Activated T-helper 1 cell treated with Interleukin-2 at 50 U/mL for 16 hours (primary cell): ENCODE results near the gene ADGRL1.

Source experiments
- DNase-seq: peaks from one replicate; pipeline ENCODE4 v3.0.0-alpha.2; 2020; ENCODE audit warnings: low read depth

The ADGRL1 gene

GRCh38 chr19:14138576-14139265, 67.2 kb downstream of the ADGRL1 start:
- DNase-seq: no peak

GRCh38 chr19:14136509-14137281, 69.3 kb downstream of the ADGRL1 start, which contains the start of gene ASF1B:
Gene ASF1B, minus strand, starts transcription at chr19:14136589. Its CDS starts 133 bp downstream, at chr19:14136456.
- peak; percentile 98 for DNase-seq

- no peak for DNase-seq
These were observed 69.9 kb downstream of the ADGRL1 start for GRCh38 chr19:14135985-14136508.

GRCh38 chr19:14135355-14135754, 70.6 kb downstream of the ADGRL1 start:
- DNase-seq: no peak

GRCh38 chr19:14127929-14128509, 78.0 kb downstream of the ADGRL1 start:
- no peak for DNase-seq

GRCh38 chr19:14127176-14127575, 78.8 kb downstream of the ADGRL1 start:
- DNase-seq: no peak

GRCh38 chr19:14122924-14123323, 83.0 kb downstream of the ADGRL1 start:
- DNase-seq: no peak

- no peak for DNase-seq
These were observed 85.5 kb downstream of the ADGRL1 start for GRCh38 chr19:14120497-14120780.

GRCh38 chr19:14119644-14120496, 86.1 kb downstream of the ADGRL1 start:
- no peak for DNase-seq

- no peak for DNase-seq
These were observed 86.8 kb downstream of the ADGRL1 start for GRCh38 chr19:14119146-14119545.

- peak; percentile 17 for DNase-seq
These were observed 87.6 kb downstream of the ADGRL1 start for GRCh38 chr19:14118165-14119051.

GRCh38 chr19:14117668-14118164, 88.3 kb downstream of the ADGRL1 start, which contains the start of gene PRKACA:
Gene PRKACA, minus strand, starts transcription at chr19:14117762. Its CDS starts 215 bp downstream, at chr19:14117547.
- DNase-seq: peak; percentile 99

- peak; percentile 9 for DNase-seq
These were observed 88.9 kb downstream of the ADGRL1 start for GRCh38 chr19:14116918-14117578.

- DNase-seq: no peak
These were observed 89.4 kb downstream of the ADGRL1 start for GRCh38 chr19:14116525-14116917.

GRCh38 chr19:14115756-14116155, 90.2 kb downstream of the ADGRL1 start:
- no peak for DNase-seq

- peak; percentile 10 for DNase-seq
These were observed 91.1 kb downstream of the ADGRL1 start for GRCh38 chr19:14114854-14115253.

- DNase-seq: no peak
These were observed 91.5 kb downstream of the ADGRL1 start for GRCh38 chr19:14114439-14114838.

- no peak for DNase-seq
These were observed 92.1 kb downstream of the ADGRL1 start for GRCh38 chr19:14113762-14114414.

GRCh38 chr19:14112809-14113385, 93.1 kb downstream of the ADGRL1 start:
- no peak for DNase-seq
